Stimulated activated CD8-positive, alpha-beta memory T cell treated with anti-CD3 and anti-CD28 coated beads, Interleukin-7, amount 100 ng/mL, for 24 hours (primary cell): Measurements from ENCODE around the gene NUP214.
"Not testable (repeated sequence)": the region's sequence is repeated elsewhere in the genome, so short reads cannot be mapped to it uniquely, and the experiment has no call there.

Source experiments
- DNase-seq: peaks from one replicate; pipeline ENCODE4 v3.0.0-alpha.2; 2020; ENCODE audit warnings: low read depth

NUP214 gene

GRCh38 chr9:131197160-131197911 is 72.0 kb downstream of the NUP214 start:
- no peak for DNase-seq

- no peak for DNase-seq
Measured at GRCh38 chr9:131198041-131198715, 72.8 kb downstream of the NUP214 start.

- DNase-seq, result no peak
Measured at GRCh38 chr9:131201856-131202255, 76.5 kb downstream of the NUP214 start.

GRCh38 chr9:131203431-131204218 is 78.2 kb downstream of the NUP214 start:
- DNase-seq, result no peak

GRCh38 chr9:131204285-131204684 is 78.9 kb downstream of the NUP214 start:
- no peak for DNase-seq

- DNase-seq, result no peak
Measured at GRCh38 chr9:131206495-131206894, 81.1 kb downstream of the NUP214 start.

- DNase-seq, result not testable (repeated sequence)
Measured at GRCh38 chr9:131211920-131212319, 86.5 kb downstream of the NUP214 start.

GRCh38 chr9:131214286-131214856 is 89.0 kb downstream of the NUP214 start:
- DNase-seq, result no peak

GRCh38 chr9:131214876-131215275 is 89.5 kb downstream of the NUP214 start:
- no peak for DNase-seq

- no peak for DNase-seq
Measured at GRCh38 chr9:131216806-131217205, 91.4 kb downstream of the NUP214 start.

- no peak for DNase-seq
Measured at GRCh38 chr9:131217331-131218031, 92.1 kb downstream of the NUP214 start.

GRCh38 chr9:131218370-131218769 is 93.0 kb downstream of the NUP214 start:
- DNase-seq, result no peak

GRCh38 chr9:131220485-131220884 is 95.1 kb downstream of the NUP214 start:
- no peak for DNase-seq

- no peak for DNase-seq
Measured at GRCh38 chr9:131222460-131222859, 97.1 kb downstream of the NUP214 start.

GRCh38 chr9:131226226-131226625 is 100.8 kb downstream of the NUP214 start:
- no peak for DNase-seq

GRCh38 chr9:131227112-131227958 is 101.9 kb downstream of the NUP214 start:
- DNase-seq, result no peak

GRCh38 chr9:131227959-131228460 is 102.6 kb downstream of the NUP214 start:
- DNase-seq, result no peak

- DNase-seq, result no peak
Measured at GRCh38 chr9:131228988-131229387, 103.6 kb downstream of the NUP214 start.

GRCh38 chr9:131233556-131233955 is 108.2 kb downstream of the NUP214 start:
- no peak for DNase-seq

GRCh38 chr9:131233995-131234394 is 108.6 kb downstream of the NUP214 start:
- DNase-seq, result no peak
